SU-DHL-6 (cell line): ENCODE data around the gene VCX3A.
"Not testable (repeated sequence)": the region's sequence is repeated elsewhere in the genome, so short reads cannot be mapped to it uniquely, and the experiment has no call there.

Experiments
- H2AFZ ChIP-seq: fragments of 200-600 bp; sonication (generic); 2 replicates; pipeline ENCODE4 v1.6.1; 2014; ENCODE audit warnings: low read depth, mild to moderate bottlenecking, moderate library complexity, mixed read lengths, antibody characterized with exemption, low read length; ENCODE audit not compliant: severe bottlenecking
- H3F3A ChIP-seq: fragments of 200-600 bp; shearing (Covaris generic); 2 replicates; pipeline ENCODE4 v1.6.0; 2016; ENCODE audit warnings: antibody characterized with exemption, mild to moderate bottlenecking; ENCODE audit not compliant: insufficient read depth
- H3K27ac ChIP-seq: fragments of 200-600 bp; sonication (generic); 2 replicates; pipeline ENCODE4 v1.5.1; 2016; ENCODE audit warnings: low read depth, mild to moderate bottlenecking, low read length, moderate library complexity, mixed read lengths
- H3K27me3 ChIP-seq: fragments of 200-600 bp; sonication (generic), shearing (Covaris generic); 2 replicates; pipeline ENCODE4 v1.6.0; 2014; ENCODE audit warnings: mild to moderate bottlenecking, low read length
- H3K36me3 ChIP-seq: fragments of 200-600 bp; sonication (generic); 2 replicates; pipeline ENCODE4 v1.6.1; 2014; ENCODE audit warnings: mild to moderate bottlenecking, low read length, mixed read lengths
- H3K4me2 ChIP-seq: fragments of 300-600, 200-600 bp; shearing (Covaris generic), sonication (generic); 2 replicates; pipeline ENCODE4 v1.6.0; 2014; ENCODE audit warnings: low read length, low read depth, mild to moderate bottlenecking; ENCODE audit not compliant: poor library complexity, severe bottlenecking
- H3K4me3 ChIP-seq: fragments of 200-600 bp; sonication (generic); 2 replicates; pipeline ENCODE4 v1.5.1; 2014; ENCODE audit warnings: antibody characterized with exemption, low read length, mild to moderate bottlenecking, mixed read lengths; ENCODE audit not compliant: insufficient read depth, poor library complexity, severe bottlenecking
- H3K79me2 ChIP-seq: fragments of 200-600 bp; sonication (generic); 2 replicates; pipeline ENCODE4 v1.6.1; 2014; ENCODE audit warnings: mild to moderate bottlenecking, low read length, moderate library complexity; ENCODE audit not compliant: insufficient read depth
- H3K9ac ChIP-seq: fragments of 200-600 bp; sonication (generic); 2 replicates; pipeline ENCODE4 v1.7.0; 2014; ENCODE audit warnings: mild to moderate bottlenecking, low read length
- H3K9me2 ChIP-seq: fragments of 200-600 bp; sonication (generic); replicated peaks from 2 replicates; pipeline ENCODE4 v1.6.1; 2014; ENCODE audit warnings: low read length; ENCODE audit not compliant: insufficient read depth
- H3K9me3 ChIP-seq: fragments of 200-600 bp; sonication (generic); 2 replicates; pipeline ENCODE4 v1.6.1; 2014; ENCODE audit warnings: low read length, mixed read lengths; ENCODE audit not compliant: insufficient read depth
- H4K20me1 ChIP-seq: fragments of 200-600 bp; sonication (generic); 2 replicates; pipeline ENCODE4 v1.6.1; 2014; ENCODE audit warnings: low read depth, mild to moderate bottlenecking, antibody characterized with exemption, low read length, moderate library complexity, mixed read lengths
- EZH2phosphoT487 ChIP-seq: fragments of 200-600 bp; sonication (generic), shearing (Covaris generic); conservative IDR thresholded peaks from 2 replicates; pipeline ENCODE4 v1.6.1; 2018; ENCODE audit warnings: mild to moderate bottlenecking, antibody characterized with exemption, low read length, moderate library complexity, mixed read lengths
- TF ChIP-seq, protein P1 (sequence below): fragments of 200-600 bp; sonication (generic); IDR thresholded peaks from one replicate; pipeline ENCODE4 v1.5.1; 2017; ENCODE audit warnings: antibody characterized with exemption, mild to moderate bottlenecking, low read length, moderate library complexity; ENCODE audit not compliant: insufficient read depth, poor library complexity, severe bottlenecking

VCX3A gene

GRCh38 chrX:6535018-6535417 is at the start of gene VCX3A:
TSS of gene VCX3A (minus strand) at chrX:6535118. CDS start at chrX:6534497, 621 bp downstream.
- not testable (repeated sequence) for H3K79me2 ChIP-seq, H3K4me3 ChIP-seq, H2AFZ ChIP-seq, H3F3A ChIP-seq, H4K20me1 ChIP-seq, H3K27ac ChIP-seq, H3K4me2 ChIP-seq, H3K9ac ChIP-seq, H3K9me2 ChIP-seq, H3K9me3 ChIP-seq, H3K36me3 ChIP-seq, H3K27me3 ChIP-seq

- TF ChIP-seq, protein P1, sequence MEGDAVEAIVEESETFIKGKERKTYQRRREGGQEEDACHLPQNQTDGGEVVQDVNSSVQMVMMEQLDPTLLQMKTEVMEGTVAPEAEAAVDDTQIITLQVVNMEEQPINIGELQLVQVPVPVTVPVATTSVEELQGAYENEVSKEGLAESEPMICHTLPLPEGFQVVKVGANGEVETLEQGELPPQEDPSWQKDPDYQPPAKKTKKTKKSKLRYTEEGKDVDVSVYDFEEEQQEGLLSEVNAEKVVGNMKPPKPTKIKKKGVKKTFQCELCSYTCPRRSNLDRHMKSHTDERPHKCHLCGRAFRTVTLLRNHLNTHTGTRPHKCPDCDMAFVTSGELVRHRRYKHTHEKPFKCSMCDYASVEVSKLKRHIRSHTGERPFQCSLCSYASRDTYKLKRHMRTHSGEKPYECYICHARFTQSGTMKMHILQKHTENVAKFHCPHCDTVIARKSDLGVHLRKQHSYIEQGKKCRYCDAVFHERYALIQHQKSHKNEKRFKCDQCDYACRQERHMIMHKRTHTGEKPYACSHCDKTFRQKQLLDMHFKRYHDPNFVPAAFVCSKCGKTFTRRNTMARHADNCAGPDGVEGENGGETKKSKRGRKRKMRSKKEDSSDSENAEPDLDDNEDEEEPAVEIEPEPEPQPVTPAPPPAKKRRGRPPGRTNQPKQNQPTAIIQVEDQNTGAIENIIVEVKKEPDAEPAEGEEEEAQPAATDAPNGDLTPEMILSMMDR, result no peak
- TF ChIP-seq EZH2phosphoT487, result no peak
- H3K27me3 ChIP-seq, result no peaks in the 10 kb centered on the region
- no peaks in the 10 kb centered on the region for H3F3A ChIP-seq
- H3K9me2 ChIP-seq, result no peaks in the 10 kb centered on the region
- H3K9ac ChIP-seq, result no peak overlapping the region
- H3K27ac ChIP-seq, result no peak overlapping the region
- no peaks in the 10 kb centered on the region for H3K79me2 ChIP-seq
- H4K20me1 ChIP-seq, result no peaks in the 10 kb centered on the region
- no peak overlapping the region for H3K4me3 ChIP-seq
- no peaks in the 10 kb centered on the region for H3K9me3 ChIP-seq
- H3K4me2 ChIP-seq, result no peak overlapping the region
- H2AFZ ChIP-seq, result no peak overlapping the region
- no peaks in the 10 kb centered on the region for H3K36me3 ChIP-seq
These were observed 39.8 kb upstream of the VCX3A start for GRCh38 chrX:6574762-6575161.

- Histone ChIP-seq H3K79me2 (no peaks in the 10 kb centered on the region), H3K27me3 (no peaks in the 10 kb centered on the region), H2AFZ (no peak overlapping the region), H3K27ac (no peak overlapping the region), H3K4me3 (no peak overlapping the region), H3K9ac (no peak overlapping the region), H3F3A (no peaks in the 10 kb centered on the region), H3K36me3 (no peaks in the 10 kb centered on the region), H3K9me2 (no peaks in the 10 kb centered on the region), H3K4me2 (no peak overlapping the region), H4K20me1 (no peaks in the 10 kb centered on the region), H3K9me3 (no peaks in the 10 kb centered on the region)
- TF ChIP-seq, protein P1, result no peak
- TF ChIP-seq EZH2phosphoT487, result no peak
These were observed 33.1 kb upstream of the VCX3A start for GRCh38 chrX:6568031-6568430.

DNA sequence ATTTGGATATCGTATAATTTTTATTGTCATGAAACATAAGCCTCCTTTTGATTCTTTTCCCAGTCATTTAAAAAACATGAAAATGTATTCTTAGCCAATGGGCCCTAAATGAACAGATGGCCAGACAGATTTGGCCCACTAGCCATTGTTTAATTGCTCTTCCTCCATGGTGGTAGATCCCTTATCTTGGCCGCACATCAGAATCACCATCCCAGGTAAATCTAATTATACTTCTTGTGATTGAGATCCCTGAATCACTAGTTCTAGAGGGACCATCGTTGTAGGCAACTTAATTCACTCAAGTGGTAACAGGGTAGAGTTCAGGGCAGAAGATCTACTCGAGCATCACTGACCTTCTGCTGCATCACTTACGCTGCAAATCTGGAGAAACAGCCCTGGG is 24.1 kb upstream of the VCX3A start:
- Histone ChIP-seq H3K4me3 (no peak overlapping the region), H3K9me3 (no peaks in the 10 kb centered on the region), H2AFZ (no peak overlapping the region)

More for the DNA sequence above, 24.1 kb upstream of the VCX3A start:
- Histone ChIP-seq H3K9ac (no peak overlapping the region), H3K9me2 (no peaks in the 10 kb centered on the region), H3K27ac (no peak overlapping the region), H4K20me1 (no peaks in the 10 kb centered on the region), H3K79me2 (no peaks in the 10 kb centered on the region), H3F3A (no peaks in the 10 kb centered on the region), H3K27me3 (no peaks in the 10 kb centered on the region), H3K36me3 (no peaks in the 10 kb centered on the region), H3K4me2 (no peak overlapping the region)
- TF ChIP-seq EZH2phosphoT487, result no peak
- TF ChIP-seq, protein P1, result no peak
